ENCODE results near the gene APEH. TPM values are rescaled to one million over a fixed set of nuclear protein-coding genes. Genes with fewer than 3 reads are reported as not detected.

APEH gene
- total RNA-seq, 2 donors from 2014 or later = 151 to 278 TPM

DNA sequence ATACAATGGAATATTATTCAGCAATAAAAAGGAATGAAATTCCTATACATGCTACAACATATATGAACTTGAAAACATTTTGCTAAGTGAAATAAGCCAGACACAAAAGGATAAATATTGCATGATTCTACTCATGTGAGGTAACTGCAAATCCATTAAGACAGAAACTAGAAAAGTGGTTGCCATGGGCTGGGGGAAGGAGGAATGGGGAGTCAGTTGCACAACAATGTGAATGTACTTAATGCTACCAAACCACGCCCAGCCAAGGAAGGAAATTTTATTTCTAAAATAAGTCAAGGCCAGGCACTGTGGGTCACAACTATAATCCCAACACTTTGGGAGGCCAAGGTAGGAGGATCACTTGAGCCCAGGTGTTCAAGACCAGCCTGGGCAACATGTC, 59.4 kb downstream of the APEH start:
- Histone ChIP-seq H3K27me3 (no peaks in the 10 kb centered on the region), H3K36me3 (peaks cover 7% of the 10 kb centered on the region)
- TF ChIP-seq, protein P1, sequence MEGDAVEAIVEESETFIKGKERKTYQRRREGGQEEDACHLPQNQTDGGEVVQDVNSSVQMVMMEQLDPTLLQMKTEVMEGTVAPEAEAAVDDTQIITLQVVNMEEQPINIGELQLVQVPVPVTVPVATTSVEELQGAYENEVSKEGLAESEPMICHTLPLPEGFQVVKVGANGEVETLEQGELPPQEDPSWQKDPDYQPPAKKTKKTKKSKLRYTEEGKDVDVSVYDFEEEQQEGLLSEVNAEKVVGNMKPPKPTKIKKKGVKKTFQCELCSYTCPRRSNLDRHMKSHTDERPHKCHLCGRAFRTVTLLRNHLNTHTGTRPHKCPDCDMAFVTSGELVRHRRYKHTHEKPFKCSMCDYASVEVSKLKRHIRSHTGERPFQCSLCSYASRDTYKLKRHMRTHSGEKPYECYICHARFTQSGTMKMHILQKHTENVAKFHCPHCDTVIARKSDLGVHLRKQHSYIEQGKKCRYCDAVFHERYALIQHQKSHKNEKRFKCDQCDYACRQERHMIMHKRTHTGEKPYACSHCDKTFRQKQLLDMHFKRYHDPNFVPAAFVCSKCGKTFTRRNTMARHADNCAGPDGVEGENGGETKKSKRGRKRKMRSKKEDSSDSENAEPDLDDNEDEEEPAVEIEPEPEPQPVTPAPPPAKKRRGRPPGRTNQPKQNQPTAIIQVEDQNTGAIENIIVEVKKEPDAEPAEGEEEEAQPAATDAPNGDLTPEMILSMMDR (IDR thresholded peaks at IDR 0.05) = no peak

More for the DNA sequence above, 59.4 kb downstream of the APEH start:
- Histone ChIP-seq H3K27ac (no peak overlapping the region), H3K9ac (ENCODE audit: low read depth in 2 of 2, low read length in 2 of 2) (no peak overlapping the region), H3K4me1 (no peaks in the 10 kb centered on the region), H3K4me3 (no peak overlapping the region), H3K9me3 (no peaks in the 10 kb centered on the region)
- intact Hi-C loops (cut with DNase I) = no loop called here
- no peak for DNase-seq

Other genes starting within 250 kb of the APEH start
- 1 to 10 TPM; 5.5 to 6.6 TPM for gene NICN1, start 245.0 kb upstream of the APEH start, total RNA-seq
- 100 to 1,000 TPM in 1 of 2 donors, 10 to 100 TPM in 1; 81.7 to 107 TPM for gene DAG1, start 204.1 kb upstream of the APEH start, total RNA-seq
- under 1 TPM; 0.17 to 0.21 TPM for gene BSN, start 119.9 kb upstream of the APEH start, total RNA-seq
- 10 to 100 TPM; 27.7 to 49.9 TPM for gene MST1, start 15.1 kb downstream of the APEH start, total RNA-seq
- 10 to 100 TPM; 36.4 to 39.3 TPM for gene RNF123, start 15.2 kb downstream of the APEH start, total RNA-seq
- gene AMIGO3, start 45.3 kb downstream of the APEH start, total RNA-seq = under 1 TPM in 1 of 2 donors, not detected in 1; 0.16 TPM
- gene GMPPB, start 49.6 kb downstream of the APEH start, total RNA-seq = 100 to 1,000 TPM in 1 of 2 donors, 10 to 100 TPM in 1; 59.6 to 127 TPM
- gene IP6K1, start 112.2 kb downstream of the APEH start, total RNA-seq = 10 to 100 TPM; 26.8 to 33.7 TPM
- gene CDHR4, start 125.5 kb downstream of the APEH start, total RNA-seq = not detected
- gene INKA1, start 128.9 kb downstream of the APEH start, total RNA-seq = under 1 TPM; 0.57 to 0.88 TPM
- gene UBA7, start 139.6 kb downstream of the APEH start, total RNA-seq = 10 to 100 TPM; 67.4 to 88.3 TPM
- gene TRAIP, start 182.2 kb downstream of the APEH start, total RNA-seq = 10 to 100 TPM in 1 of 2 donors, 1 to 10 TPM in 1; 3.6 to 19.7 TPM
- under 1 TPM; 0.21 to 0.30 TPM for gene CAMKV, start 195.6 kb downstream of the APEH start, total RNA-seq
- 100 to 1,000 TPM in 1 of 2 donors, 10 to 100 TPM in 1; 88.9 to 173 TPM for gene MST1R, start 229.5 kb downstream of the APEH start, total RNA-seq